ENCODE results near the gene DARS2.

- TF ChIP-seq, protein P1, sequence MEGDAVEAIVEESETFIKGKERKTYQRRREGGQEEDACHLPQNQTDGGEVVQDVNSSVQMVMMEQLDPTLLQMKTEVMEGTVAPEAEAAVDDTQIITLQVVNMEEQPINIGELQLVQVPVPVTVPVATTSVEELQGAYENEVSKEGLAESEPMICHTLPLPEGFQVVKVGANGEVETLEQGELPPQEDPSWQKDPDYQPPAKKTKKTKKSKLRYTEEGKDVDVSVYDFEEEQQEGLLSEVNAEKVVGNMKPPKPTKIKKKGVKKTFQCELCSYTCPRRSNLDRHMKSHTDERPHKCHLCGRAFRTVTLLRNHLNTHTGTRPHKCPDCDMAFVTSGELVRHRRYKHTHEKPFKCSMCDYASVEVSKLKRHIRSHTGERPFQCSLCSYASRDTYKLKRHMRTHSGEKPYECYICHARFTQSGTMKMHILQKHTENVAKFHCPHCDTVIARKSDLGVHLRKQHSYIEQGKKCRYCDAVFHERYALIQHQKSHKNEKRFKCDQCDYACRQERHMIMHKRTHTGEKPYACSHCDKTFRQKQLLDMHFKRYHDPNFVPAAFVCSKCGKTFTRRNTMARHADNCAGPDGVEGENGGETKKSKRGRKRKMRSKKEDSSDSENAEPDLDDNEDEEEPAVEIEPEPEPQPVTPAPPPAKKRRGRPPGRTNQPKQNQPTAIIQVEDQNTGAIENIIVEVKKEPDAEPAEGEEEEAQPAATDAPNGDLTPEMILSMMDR (conservative IDR thresholded peaks at IDR 0.05; ENCODE audit: low read depth, low read length): no peak
- TF ChIP-seq BHLHE40 (IDR thresholded peaks at IDR 0.05; ENCODE audit: low read depth, low read length): no peak
- TF ChIP-seq CHD1 (IDR thresholded peaks at IDR 0.05; ENCODE audit: low read depth, low read length): no peak
- TF ChIP-seq POLR2A (IDR thresholded peaks at IDR 0.05; ENCODE audit: low read depth, low read length): no peak; the same call in 1 of the 2 replicates
- no peak for TF ChIP-seq RFX5 (IDR thresholded peaks at IDR 0.05; ENCODE audit: low read depth, low read length)
- no peak for TF ChIP-seq MXI1 (IDR thresholded peaks at IDR 0.05; ENCODE audit: borderline replicate concordance, low read depth, low read length)
Observed at GRCh38 chr1:173863224-173864161, 39.0 kb downstream of the DARS2 start.
